SK-N-SH (cell line): ENCODE measurements around the gene IL17RA.

Source experiments
- CHD2 ChIP-seq: fragments of 150-350 bp; IDR thresholded peaks from 2 replicates; pipeline ENCODE4 v1.6.1; 2018; ENCODE audit warnings: low read length; ENCODE audit not compliant: partially characterized antibody
- EZH2phosphoT487 ChIP-seq: fragments of 200-600 bp; sonication (generic); IDR thresholded peaks from 2 replicates; pipeline ENCODE4 v1.6.1; 2017; ENCODE audit warnings: low read depth, mixed run types, mild to moderate bottlenecking, antibody characterized with exemption, moderate library complexity, borderline replicate concordance
- GABPA ChIP-seq: IDR thresholded peaks from 2 replicates; pipeline ENCODE4 v1.4.0; 2012; ENCODE audit warnings: low read depth, mild to moderate bottlenecking
- GATA2 ChIP-seq: sonication (generic); formaldehyde crosslinking; IDR thresholded peaks from 2 replicates; pipeline ENCODE4 v1.5.0; 2020; ENCODE audit warnings: mild to moderate bottlenecking, missing genetic modification reagents
- TF ChIP-seq, protein P1 (sequence below): fragments of 200-600 bp; sonication (generic); IDR thresholded peaks from 2 replicates; pipeline ENCODE4 v1.6.1; 2017; ENCODE audit warnings: antibody characterized with exemption, mild to moderate bottlenecking, moderate library complexity

GRCh38 chr22:17113600-17113999, 28.8 kb downstream of the IL17RA start:
- TF ChIP-seq, protein P1, sequence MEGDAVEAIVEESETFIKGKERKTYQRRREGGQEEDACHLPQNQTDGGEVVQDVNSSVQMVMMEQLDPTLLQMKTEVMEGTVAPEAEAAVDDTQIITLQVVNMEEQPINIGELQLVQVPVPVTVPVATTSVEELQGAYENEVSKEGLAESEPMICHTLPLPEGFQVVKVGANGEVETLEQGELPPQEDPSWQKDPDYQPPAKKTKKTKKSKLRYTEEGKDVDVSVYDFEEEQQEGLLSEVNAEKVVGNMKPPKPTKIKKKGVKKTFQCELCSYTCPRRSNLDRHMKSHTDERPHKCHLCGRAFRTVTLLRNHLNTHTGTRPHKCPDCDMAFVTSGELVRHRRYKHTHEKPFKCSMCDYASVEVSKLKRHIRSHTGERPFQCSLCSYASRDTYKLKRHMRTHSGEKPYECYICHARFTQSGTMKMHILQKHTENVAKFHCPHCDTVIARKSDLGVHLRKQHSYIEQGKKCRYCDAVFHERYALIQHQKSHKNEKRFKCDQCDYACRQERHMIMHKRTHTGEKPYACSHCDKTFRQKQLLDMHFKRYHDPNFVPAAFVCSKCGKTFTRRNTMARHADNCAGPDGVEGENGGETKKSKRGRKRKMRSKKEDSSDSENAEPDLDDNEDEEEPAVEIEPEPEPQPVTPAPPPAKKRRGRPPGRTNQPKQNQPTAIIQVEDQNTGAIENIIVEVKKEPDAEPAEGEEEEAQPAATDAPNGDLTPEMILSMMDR: no peak
- TF ChIP-seq CHD2 (no peak), GATA2 (CRISPR knock-in tag) (no peak), GABPA (no peak), EZH2phosphoT487 (no peak)
